Measurements from ENCODE around the gene ZNF519.

The ZNF519 gene

DNA sequence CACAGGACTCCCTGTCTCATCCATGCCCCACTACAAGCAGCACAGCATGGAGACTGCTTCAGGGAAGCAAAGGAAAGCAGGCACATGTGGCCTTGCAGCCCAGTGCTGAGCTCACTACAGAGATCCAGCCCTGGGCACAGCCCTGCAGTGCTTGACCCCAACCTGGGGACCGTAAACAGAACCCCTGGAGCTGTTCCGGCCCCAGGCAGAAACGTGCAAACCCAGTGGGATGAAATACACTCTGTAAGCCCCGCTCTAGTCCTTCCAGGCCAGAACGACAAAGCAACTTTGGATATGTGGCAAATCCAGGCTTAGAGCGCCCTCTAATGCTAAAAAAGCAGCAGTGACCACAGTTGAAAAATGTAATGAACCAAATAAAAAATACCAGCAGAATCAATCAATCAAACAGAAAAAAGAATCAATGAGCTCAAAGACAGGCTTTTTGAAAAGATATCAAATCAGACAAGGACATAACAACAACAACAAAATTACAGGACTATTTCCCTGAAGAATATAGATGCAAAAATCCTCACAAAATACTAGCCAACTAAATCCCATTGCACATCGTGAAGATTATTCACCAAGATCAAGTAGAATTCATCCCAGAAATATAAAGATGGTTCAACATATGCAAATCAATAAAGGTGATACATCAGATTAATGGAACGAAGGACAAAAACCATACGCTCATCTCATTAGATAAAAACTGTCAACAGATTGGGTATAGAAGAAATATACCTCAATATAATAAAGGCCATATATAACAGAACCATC is 45.6 kb downstream of the ZNF519 start:
- Histone ChIP-seq H3K36me3 (no peaks in the 10 kb centered on the region), H3K4me3 (ENCODE audit: low read depth, low read length) (no peak overlapping the region), H3K4me1 (no peaks in the 10 kb centered on the region), H3K27me3 (no peaks in the 10 kb centered on the region), H3K9me3 (no peaks in the 10 kb centered on the region)
- peak; percentile 18 for DNase-seq
- TF ChIP-seq, protein P1, sequence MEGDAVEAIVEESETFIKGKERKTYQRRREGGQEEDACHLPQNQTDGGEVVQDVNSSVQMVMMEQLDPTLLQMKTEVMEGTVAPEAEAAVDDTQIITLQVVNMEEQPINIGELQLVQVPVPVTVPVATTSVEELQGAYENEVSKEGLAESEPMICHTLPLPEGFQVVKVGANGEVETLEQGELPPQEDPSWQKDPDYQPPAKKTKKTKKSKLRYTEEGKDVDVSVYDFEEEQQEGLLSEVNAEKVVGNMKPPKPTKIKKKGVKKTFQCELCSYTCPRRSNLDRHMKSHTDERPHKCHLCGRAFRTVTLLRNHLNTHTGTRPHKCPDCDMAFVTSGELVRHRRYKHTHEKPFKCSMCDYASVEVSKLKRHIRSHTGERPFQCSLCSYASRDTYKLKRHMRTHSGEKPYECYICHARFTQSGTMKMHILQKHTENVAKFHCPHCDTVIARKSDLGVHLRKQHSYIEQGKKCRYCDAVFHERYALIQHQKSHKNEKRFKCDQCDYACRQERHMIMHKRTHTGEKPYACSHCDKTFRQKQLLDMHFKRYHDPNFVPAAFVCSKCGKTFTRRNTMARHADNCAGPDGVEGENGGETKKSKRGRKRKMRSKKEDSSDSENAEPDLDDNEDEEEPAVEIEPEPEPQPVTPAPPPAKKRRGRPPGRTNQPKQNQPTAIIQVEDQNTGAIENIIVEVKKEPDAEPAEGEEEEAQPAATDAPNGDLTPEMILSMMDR (IDR thresholded peaks at IDR 0.05; ENCODE audit: low read depth, low read length), result peak; percentile 68

DNA sequence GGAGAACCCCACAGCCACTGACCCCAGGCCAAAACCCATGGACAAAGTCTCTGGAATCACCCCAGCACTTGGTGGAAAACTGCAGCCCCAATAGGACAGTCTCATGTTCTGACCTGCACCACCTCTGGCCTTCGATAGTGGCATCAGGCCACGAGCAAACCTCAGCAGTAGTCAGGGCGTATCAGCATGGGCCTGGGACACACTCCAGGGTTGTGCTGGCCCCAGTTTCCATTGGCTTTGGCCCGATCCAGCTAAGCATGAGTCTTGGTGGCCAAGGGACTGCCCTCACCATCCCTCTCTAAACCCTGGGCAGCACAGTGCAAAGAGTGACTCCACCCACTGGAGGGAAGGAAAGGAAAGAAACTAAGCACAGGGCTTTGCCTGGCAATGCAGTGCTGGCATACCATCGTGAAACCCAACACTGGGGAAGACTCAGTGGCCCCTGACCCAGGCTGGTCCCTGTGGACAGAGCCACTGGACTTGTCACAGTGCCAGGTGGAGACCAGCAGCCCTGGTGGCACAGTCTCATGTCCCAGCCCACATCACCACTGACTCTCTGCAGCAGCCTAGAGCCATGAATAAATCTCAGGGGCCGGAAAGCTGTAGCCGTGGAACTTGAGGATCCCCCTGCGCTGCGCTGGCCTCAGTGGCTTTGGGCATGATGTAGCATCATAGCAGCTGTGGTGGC is 46.3 kb downstream of the ZNF519 start:
- no peaks in the 10 kb centered on the region for H3K27me3 ChIP-seq
- no peaks in the 10 kb centered on the region for H3K9me3 ChIP-seq
- no peaks in the 10 kb centered on the region for H3K4me1 ChIP-seq
- DNase-seq, result no peak
- TF ChIP-seq, protein P1 (IDR thresholded peaks at IDR 0.05; ENCODE audit: low read depth, low read length), result no peak
- no peaks in the 10 kb centered on the region for H3K36me3 ChIP-seq
- no peak overlapping the region for H3K4me3 ChIP-seq (ENCODE audit: low read depth, low read length)

DNA sequence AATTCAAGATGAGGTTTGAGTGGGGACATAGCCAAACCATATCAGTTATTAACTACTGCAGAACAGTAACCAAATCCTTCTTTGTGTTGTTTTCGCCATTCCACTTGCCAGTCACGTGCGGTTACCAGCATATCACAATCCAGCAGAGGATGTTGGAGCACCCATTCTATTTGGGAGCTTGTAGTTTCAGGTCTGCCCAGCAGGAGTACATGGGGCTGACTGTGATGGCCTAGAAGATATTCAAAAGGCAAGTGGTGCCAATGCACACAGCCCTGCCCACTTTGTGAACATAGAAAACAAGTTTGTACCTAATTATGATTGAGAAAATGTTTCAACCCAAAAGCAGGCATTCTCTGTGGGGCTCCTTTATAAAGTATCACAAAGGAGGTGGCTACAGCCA is 57.0 kb downstream of the ZNF519 start:
- no peak for DNase-seq
- TF ChIP-seq, protein P1 (IDR thresholded peaks at IDR 0.05; ENCODE audit: low read depth, low read length), result no peak
- Histone ChIP-seq H3K4me1 (no peaks in the 10 kb centered on the region), H3K27me3 (no peaks in the 10 kb centered on the region), H3K4me3 (ENCODE audit: low read depth, low read length) (no peak overlapping the region), H3K9me3 (no peaks in the 10 kb centered on the region), H3K36me3 (no peaks in the 10 kb centered on the region)

DNA sequence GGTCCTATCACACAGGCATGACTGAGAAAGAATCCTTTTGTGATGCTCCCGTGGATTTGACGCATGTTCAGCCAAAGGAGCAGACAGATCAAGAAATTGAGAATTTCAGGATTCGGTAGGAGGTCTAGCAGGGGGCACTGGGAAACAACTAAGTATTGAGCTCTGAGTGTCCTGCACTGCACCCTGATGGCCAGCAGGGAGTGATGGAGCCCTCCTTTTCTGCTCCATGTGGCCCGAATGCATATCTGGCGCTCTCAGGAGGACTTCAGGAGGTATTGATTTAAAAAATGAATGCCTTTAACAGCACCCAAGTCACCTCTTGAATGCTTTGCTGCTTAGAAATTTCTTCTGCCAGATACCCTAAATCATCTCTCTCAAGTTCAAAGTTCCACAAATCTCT is 58.0 kb downstream of the ZNF519 start:
- no peaks in the 10 kb centered on the region for H3K36me3 ChIP-seq
- H3K4me3 ChIP-seq (ENCODE audit: low read depth, low read length), result no peak overlapping the region
- no peak for DNase-seq
- H3K9me3 ChIP-seq, result no peaks in the 10 kb centered on the region
- H3K27me3 ChIP-seq, result no peaks in the 10 kb centered on the region
- H3K4me1 ChIP-seq, result no peaks in the 10 kb centered on the region
- TF ChIP-seq, protein P1 (IDR thresholded peaks at IDR 0.05; ENCODE audit: low read depth, low read length), result no peak

DNA sequence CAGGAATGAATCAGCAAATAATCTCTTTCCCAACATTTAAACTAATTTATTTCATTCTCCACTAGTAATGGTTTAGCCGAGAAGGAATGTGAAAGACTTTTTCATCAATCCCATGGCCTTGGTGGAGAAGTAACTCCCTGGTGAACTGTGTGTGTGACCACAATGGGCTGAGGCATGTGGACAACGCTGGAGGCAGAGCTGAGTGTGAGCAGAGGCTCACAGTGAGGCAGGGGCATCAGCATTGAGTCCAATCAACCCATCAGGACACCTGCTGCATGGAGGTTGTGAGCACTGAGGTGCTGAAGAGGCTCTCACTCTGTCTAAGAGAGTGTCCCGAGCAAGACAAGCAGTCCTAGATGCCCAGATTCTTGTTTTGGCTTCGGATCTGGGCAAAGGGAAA is 78.6 kb downstream of the ZNF519 start:
- Histone ChIP-seq H3K4me3 (ENCODE audit: low read depth, low read length) (no peak overlapping the region), H3K4me1 (no peaks in the 10 kb centered on the region), H3K9me3 (no peaks in the 10 kb centered on the region), H3K36me3 (no peaks in the 10 kb centered on the region), H3K27me3 (no peaks in the 10 kb centered on the region)
- no peak for DNase-seq
- TF ChIP-seq, protein P1 (IDR thresholded peaks at IDR 0.05; ENCODE audit: low read depth, low read length), result no peak
